HEK293T (cell line): ENCODE data around the gene NMT2.
A peak's percentile ranks its signal among the peaks of the same experiment; 100 is the strongest.

Experiments used
- CTCF ChIA-PET: fragments of 350-600 bp; formaldehyde crosslinking; extraction: SDS; loops from one replicate; lab custom pipeline; 2021; ENCODE audit warnings: antibody characterized with exemption, inconsistent platforms; lab: Yijun Ruan, JAX
- POLR2A ChIA-PET: fragments of 350-600 bp; formaldehyde crosslinking; extraction: SDS; loops from one replicate; lab custom pipeline; 2020; ENCODE audit warnings: antibody characterized with exemption, inconsistent platforms; lab: Yijun Ruan, JAX
- DNase-seq: peaks from one replicate; pipeline ENCODE4 v3.0.0; 2012; ENCODE audit warnings: mixed read lengths; ENCODE audit errors: extremely low spot score
- ARNT ChIP-seq: fragments of 450-650 bp; IDR thresholded peaks from 2 replicates; pipeline ENCODE4 v1.6.1; 2017; ENCODE audit warnings: mild to moderate bottlenecking
- BHLHE40 ChIP-seq: fragments of 450-650 bp; IDR thresholded peaks from 2 replicates; pipeline ENCODE4 v1.6.1; 2016; ENCODE audit warnings: mild to moderate bottlenecking, moderate library complexity, borderline replicate concordance
- CTBP1 ChIP-seq: fragments of 450-650 bp; IDR thresholded peaks from 2 replicates; pipeline ENCODE4 v1.6.1; 2016; ENCODE audit warnings: borderline replicate concordance
- ELF4 ChIP-seq: fragments of 450-650 bp; IDR thresholded peaks from 2 replicates; pipeline ENCODE4 v1.6.1; 2017; ENCODE audit warnings: antibody characterized with exemption
- FOXA1 ChIP-seq: fragments of 450-650 bp; IDR thresholded peaks from 2 replicates; pipeline ENCODE4 v1.6.1; 2016; ENCODE audit warnings: mild to moderate bottlenecking
- FOXK2 ChIP-seq: fragments of 450-650 bp; IDR thresholded peaks from 2 replicates; pipeline ENCODE4 v1.6.1; 2016; ENCODE audit warnings: mild to moderate bottlenecking
- FOXM1 ChIP-seq: fragments of 450-650 bp; IDR thresholded peaks from 2 replicates; pipeline ENCODE4 v1.6.1; 2017; ENCODE audit warnings: mild to moderate bottlenecking, borderline replicate concordance
- HDGF ChIP-seq: fragments of 450-650 bp; IDR thresholded peaks from 2 replicates; pipeline ENCODE4 v1.6.1; 2017; ENCODE audit warnings: antibody characterized with exemption, borderline replicate concordance
- L3MBTL2 ChIP-seq: fragments of 450-650 bp; conservative IDR thresholded peaks from 2 replicates; pipeline ENCODE4 v1.6.1; 2016; ENCODE audit warnings: mild to moderate bottlenecking
- LEF1 ChIP-seq: fragments of 450-650 bp; IDR thresholded peaks from 2 replicates; pipeline ENCODE4 v1.6.1; 2017; ENCODE audit warnings: mild to moderate bottlenecking, borderline replicate concordance
- NFRKB ChIP-seq: fragments of 450-650 bp; IDR thresholded peaks from 2 replicates; pipeline ENCODE4 v1.6.1; 2016; ENCODE audit warnings: mild to moderate bottlenecking, moderate library complexity
- PKNOX1 ChIP-seq: fragments of 450-650 bp; IDR thresholded peaks from 2 replicates; pipeline ENCODE4 v1.6.1; 2016
- SP1 ChIP-seq: fragments of 450-650 bp; IDR thresholded peaks from 2 replicates; pipeline ENCODE4 v1.6.1; 2017
- SUZ12 ChIP-seq: fragments of 450-650 bp; IDR thresholded peaks from 2 replicates; pipeline ENCODE4 v1.6.1; 2016; ENCODE audit warnings: mild to moderate bottlenecking
- TARDBP ChIP-seq: fragments of 450-650 bp; IDR thresholded peaks from 2 replicates; pipeline ENCODE4 v1.6.1; 2016
- ZNF384 ChIP-seq: fragments of 450-650 bp; IDR thresholded peaks from 2 replicates; pipeline ENCODE4 v1.6.1; 2016

The NMT2 gene

DNA sequence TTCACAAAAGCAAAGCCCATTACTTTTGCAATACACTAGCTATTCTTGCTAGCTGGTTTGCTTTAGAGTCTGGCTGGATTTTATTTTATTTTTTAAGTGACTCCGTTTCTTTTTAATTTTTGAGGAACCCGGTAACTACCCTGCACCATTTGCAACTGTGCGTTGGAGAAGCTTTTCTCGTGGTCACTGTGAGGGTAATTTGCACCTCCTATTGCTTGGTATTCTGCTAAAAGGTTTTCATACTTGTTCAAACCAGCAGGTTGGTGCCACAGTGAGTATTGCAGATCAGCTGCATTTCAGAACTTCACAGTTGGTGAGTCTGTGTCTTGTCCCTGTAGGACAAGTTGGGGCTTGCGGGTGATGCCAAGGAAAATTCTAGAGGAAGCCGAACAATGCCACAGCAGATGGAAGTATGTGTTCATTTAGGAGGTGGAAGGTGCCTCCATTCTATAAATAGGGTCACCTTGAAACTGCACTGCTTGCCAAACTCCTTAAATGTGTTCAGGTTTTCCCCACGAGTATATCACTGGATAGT lies 3.9 kb upstream of the NMT2 start:
- DNase-seq, result no peak
- no peak for TF ChIP-seq FOXK2
- no peak for TF ChIP-seq ELF4
- TF ChIP-seq PKNOX1, result no peak
- TF ChIP-seq SUZ12, result no peak
- no peak for TF ChIP-seq BHLHE40
- no peak for TF ChIP-seq NFRKB
- no peak for TF ChIP-seq FOXM1
- TF ChIP-seq FOXA1, result no peak
- TF ChIP-seq ZNF384, result no peak
- TF ChIP-seq LEF1, result no peak
- no peak for TF ChIP-seq ARNT
- TF ChIP-seq TARDBP, result no peak
- no peak for TF ChIP-seq L3MBTL2
- no peak for TF ChIP-seq HDGF
- TF ChIP-seq SP1, result no peak
- TF ChIP-seq CTBP1, result no peak
- CTCF ChIA-PET, result interaction anchor here (1.7 kb wide), 1 partner anchor 8 kb away, joined by 3 read pairs; no protein-coding TSS in a partner anchor
- POLR2A ChIA-PET, result interaction anchor here (1.3 kb wide), 1 partner anchor 197 kb away, joined by 3 read pairs; no protein-coding TSS in a partner anchor

- TF ChIP-seq TARDBP, result no peak
- TF ChIP-seq PKNOX1, result peak; percentile 68
- CTCF ChIA-PET, result no interaction called here
- DNase-seq, result no peak
- POLR2A ChIA-PET, result interaction anchor here (1.4 to 2.0 kb wide), 6 partner anchors 10 to 200 kb away, joined by 3 to 14 read pairs (median 4); no protein-coding TSS in a partner anchor
Measured at GRCh38 chr10:15169555-15170401, 1.3 kb upstream of the NMT2 start.

GRCh38 chr10:15168786-15169554 lies 477 bp upstream of the NMT2 start:
- peak; percentile 97 for DNase-seq
- TF ChIP-seq ARNT, result no peak
- ChIA-PET POLR2A (interaction anchor here (0.5 to 2.0 kb wide), 10 partner anchors 9 to 369 kb away, joined by 3 to 14 read pairs (median 3); no protein-coding TSS in a partner anchor), CTCF (no interaction called here)

DNA sequence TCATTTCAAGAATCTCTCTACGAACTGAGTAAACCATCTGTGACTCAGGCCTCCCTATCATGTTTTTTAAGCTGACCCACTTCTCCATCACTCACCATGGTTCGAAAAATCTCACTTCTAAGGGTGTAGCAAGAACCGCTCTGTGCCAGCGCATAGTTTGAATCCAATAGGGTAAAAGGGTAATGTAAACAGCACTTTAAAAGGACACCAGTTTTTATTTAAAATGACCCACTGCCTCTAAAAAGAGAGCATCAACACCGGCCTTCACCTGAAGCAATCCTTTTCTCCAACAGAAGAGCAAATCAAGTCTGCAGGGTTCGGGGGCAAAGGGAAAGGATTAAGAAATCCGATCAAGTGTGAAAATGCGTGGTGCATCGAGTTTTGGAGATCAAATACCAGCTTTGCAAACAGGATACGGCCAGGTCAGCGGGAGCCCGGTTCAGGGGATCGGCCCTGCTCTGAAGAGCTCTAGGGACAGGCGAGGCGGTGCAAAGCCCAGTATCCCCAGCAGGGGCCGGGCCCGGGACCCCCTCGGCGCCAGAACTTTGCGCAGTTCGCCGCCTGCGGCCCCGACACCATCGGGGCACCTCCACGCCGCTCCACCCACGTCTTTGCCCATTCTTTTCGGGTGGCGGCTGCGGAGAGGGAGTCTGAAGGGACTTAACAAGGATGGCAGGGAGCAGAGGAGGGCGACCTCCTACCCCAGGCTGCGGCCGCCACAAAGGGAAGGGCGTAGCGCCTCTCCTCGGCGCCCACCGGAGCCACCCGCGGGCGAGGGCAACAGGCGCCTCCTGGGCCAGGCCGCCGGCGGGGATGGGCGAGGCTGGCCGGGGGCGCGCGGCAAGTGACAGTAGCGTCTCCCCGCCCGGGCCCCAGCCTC lies 842 bp downstream of the NMT2 start:
- ChIA-PET CTCF (interaction anchor here (0.6 to 1.1 kb wide), 5 partner anchors 17 to 261 kb away, joined by 3 to 4 read pairs (median 3); no protein-coding TSS in a partner anchor), POLR2A (interaction anchor here (0.6 to 1.0 kb wide), 5 partner anchors 21 to 73 kb away, joined by 3 read pairs; partner anchors contain the start of gene RPP38)
- peak; percentile 49 for DNase-seq
- TF ChIP-seq L3MBTL2 (no peak), SP1 (no peak), ZNF384 (no peak), SUZ12 (no peak), FOXA1 (no peak), TARDBP (no peak), PKNOX1 (no peak), ELF4 (no peak), ARNT (no peak), NFRKB (no peak), LEF1 (no peak), HDGF (no peak), FOXM1 (no peak), BHLHE40 (no peak), CTBP1 (no peak)

DNA sequence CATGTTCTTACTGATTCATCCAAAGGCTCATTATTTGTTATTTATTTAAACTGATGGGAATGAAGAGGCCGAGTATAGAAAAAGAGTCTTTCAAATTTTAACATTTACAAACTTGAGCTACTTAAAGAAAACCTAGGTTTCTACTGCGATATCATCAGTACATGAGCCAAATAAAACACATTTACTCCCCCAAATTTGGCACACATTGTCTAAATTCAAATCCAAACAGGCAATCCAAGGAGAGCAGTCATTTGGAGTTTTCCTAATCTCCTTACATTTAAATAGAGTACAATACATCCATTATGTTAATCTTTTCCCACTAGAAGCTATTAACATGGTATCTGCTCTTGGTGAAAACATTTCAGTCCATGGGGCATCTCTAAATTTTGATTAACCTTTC lies 2.2 kb downstream of the NMT2 start:
- no peak for DNase-seq
- ChIA-PET POLR2A (interaction anchor here (0.7 to 1.0 kb wide), 2 partner anchors 19 to 72 kb away, joined by 3 read pairs; no protein-coding TSS in a partner anchor), CTCF (no interaction called here)
- TF ChIP-seq ELF4 (no peak), ZNF384 (no peak), CTBP1 (no peak), NFRKB (no peak), L3MBTL2 (no peak)
